ENCODE data around the gene KDM2B.
"Not testable (repeated sequence)": the region's sequence is repeated elsewhere in the genome, so short reads cannot be mapped to it uniquely, and the experiment has no call there.

KDM2B gene

GRCh38 chr12:121584885-121585284, 4.1 kb upstream of the KDM2B start:
- not testable (repeated sequence) for DNase-seq (ENCODE audit: low read depth, low spot score)

GRCh38 chr12:121583334-121583661, 2.5 kb upstream of the KDM2B start:
- DNase-seq (ENCODE audit: low read depth, low spot score): not testable (repeated sequence)

- DNase-seq (ENCODE audit: low read depth, low spot score): no peak
Measured at GRCh38 chr12:121582583-121583333, 1.9 kb upstream of the KDM2B start.

GRCh38 chr12:121581686-121582429, 1.0 kb upstream of the KDM2B start:
- no peak for DNase-seq (ENCODE audit: low read depth, low spot score)

GRCh38 chr12:121579981-121580868, 598 bp downstream of the KDM2B start:
- no peak for DNase-seq (ENCODE audit: low read depth, low spot score)

GRCh38 chr12:121579190-121579791, 1.5 kb downstream of the KDM2B start:
- no peak for DNase-seq (ENCODE audit: low read depth, low spot score)

- no peak for DNase-seq (ENCODE audit: low read depth, low spot score)
Measured at GRCh38 chr12:121578230-121579189, 2.3 kb downstream of the KDM2B start.

- DNase-seq (ENCODE audit: low read depth, low spot score): no peak
Measured at GRCh38 chr12:121577443-121578180, 3.2 kb downstream of the KDM2B start.

GRCh38 chr12:121576851-121577391, 3.9 kb downstream of the KDM2B start:
- peak; percentile 47 for DNase-seq (ENCODE audit: low read depth, low spot score)

- no peak for DNase-seq (ENCODE audit: low read depth, low spot score)
Measured at GRCh38 chr12:121575952-121576625, 4.7 kb downstream of the KDM2B start.

GRCh38 chr12:121575051-121575450, 5.8 kb downstream of the KDM2B start:
- DNase-seq (ENCODE audit: low read depth, low spot score): no peak

- no peak for DNase-seq (ENCODE audit: low read depth, low spot score)
Measured at GRCh38 chr12:121574025-121574424, 6.8 kb downstream of the KDM2B start.

GRCh38 chr12:121571920-121572319, 8.9 kb downstream of the KDM2B start:
- no peak for DNase-seq (ENCODE audit: low read depth, low spot score)

GRCh38 chr12:121570467-121571283, 10.1 kb downstream of the KDM2B start:
- DNase-seq (ENCODE audit: low read depth, low spot score): no peak

- DNase-seq (ENCODE audit: low read depth, low spot score): no peak
Measured at GRCh38 chr12:121568971-121569751, 11.7 kb downstream of the KDM2B start.

- no peak for DNase-seq (ENCODE audit: low read depth, low spot score)
Measured at GRCh38 chr12:121568518-121568917, 12.3 kb downstream of the KDM2B start.

GRCh38 chr12:121565076-121565475, 15.7 kb downstream of the KDM2B start:
- no peak for DNase-seq (ENCODE audit: low read depth, low spot score)
